ENCODE measurements around the gene SLX4IP.

DNA sequence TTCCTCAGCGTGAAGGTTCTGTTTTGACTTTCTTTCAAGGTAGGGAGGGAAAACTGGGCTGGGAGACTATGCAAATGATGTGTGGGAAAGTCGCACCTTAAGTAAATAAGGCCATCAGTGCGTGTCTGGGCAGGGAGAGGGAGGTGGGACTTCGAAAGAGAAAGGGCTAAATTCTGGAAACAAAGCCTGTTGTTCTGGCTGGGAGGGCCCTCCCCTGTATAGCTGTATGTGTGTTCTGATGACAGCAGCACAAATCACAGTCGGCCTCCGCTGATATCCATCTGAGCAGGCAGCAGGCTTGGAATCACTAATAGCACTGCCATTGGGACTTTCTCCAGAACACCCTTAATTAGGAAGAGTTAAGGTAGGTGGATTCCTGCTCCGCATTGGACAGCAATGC, 219.5 kb downstream of the SLX4IP start:
- TF ChIP-seq GABPA (IDR thresholded peaks at IDR 0.05; ENCODE audit: low read depth) = no peak
- no peak for TF ChIP-seq POLR2AphosphoS5 (IDR thresholded peaks at IDR 0.05; ENCODE audit: low read depth)
- TF ChIP-seq SPI1 (IDR thresholded peaks at IDR 0.05; ENCODE audit: borderline replicate concordance, low read depth) = no peak
- TF ChIP-seq, protein P1, sequence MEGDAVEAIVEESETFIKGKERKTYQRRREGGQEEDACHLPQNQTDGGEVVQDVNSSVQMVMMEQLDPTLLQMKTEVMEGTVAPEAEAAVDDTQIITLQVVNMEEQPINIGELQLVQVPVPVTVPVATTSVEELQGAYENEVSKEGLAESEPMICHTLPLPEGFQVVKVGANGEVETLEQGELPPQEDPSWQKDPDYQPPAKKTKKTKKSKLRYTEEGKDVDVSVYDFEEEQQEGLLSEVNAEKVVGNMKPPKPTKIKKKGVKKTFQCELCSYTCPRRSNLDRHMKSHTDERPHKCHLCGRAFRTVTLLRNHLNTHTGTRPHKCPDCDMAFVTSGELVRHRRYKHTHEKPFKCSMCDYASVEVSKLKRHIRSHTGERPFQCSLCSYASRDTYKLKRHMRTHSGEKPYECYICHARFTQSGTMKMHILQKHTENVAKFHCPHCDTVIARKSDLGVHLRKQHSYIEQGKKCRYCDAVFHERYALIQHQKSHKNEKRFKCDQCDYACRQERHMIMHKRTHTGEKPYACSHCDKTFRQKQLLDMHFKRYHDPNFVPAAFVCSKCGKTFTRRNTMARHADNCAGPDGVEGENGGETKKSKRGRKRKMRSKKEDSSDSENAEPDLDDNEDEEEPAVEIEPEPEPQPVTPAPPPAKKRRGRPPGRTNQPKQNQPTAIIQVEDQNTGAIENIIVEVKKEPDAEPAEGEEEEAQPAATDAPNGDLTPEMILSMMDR (IDR thresholded peaks at IDR 0.05; ENCODE audit: insufficient read depth, low read length) = no peak
